IMR-90 (cell line): Measurements from ENCODE around the gene PIH1D1.

Source experiments
- BHLHE40 ChIP-seq: fragments of 150-350 bp; IDR thresholded peaks from 2 replicates; pipeline ENCODE4 v1.6.1; 2016; ENCODE audit warnings: mild to moderate bottlenecking, low read depth, low read length
- FOS ChIP-seq: fragments of 150-350 bp; IDR thresholded peaks from 2 replicates; pipeline ENCODE4 v1.6.1; 2016; ENCODE audit warnings: low read depth, low read length
- POLR2A ChIP-seq: IDR thresholded peaks from 2 replicates; pipeline ENCODE4 v1.6.1; 2012; ENCODE audit warnings: mild to moderate bottlenecking, low read depth, low read length
- RAD21 ChIP-seq: IDR thresholded peaks from 2 replicates; pipeline ENCODE4 v1.6.1; 2012; ENCODE audit warnings: low read length, improper control_type of control experiment
- RCOR1 ChIP-seq: IDR thresholded peaks from 2 replicates; pipeline ENCODE4 v1.6.1; 2012; ENCODE audit warnings: mild to moderate bottlenecking, low read length, improper control_type of control experiment; ENCODE audit not compliant: insufficient replicate concordance
- TF ChIP-seq, protein P1 (sequence below): conservative IDR thresholded peaks from 2 replicates; pipeline ENCODE4 v1.5.1; 2012; ENCODE audit warnings: mild to moderate bottlenecking, low read depth, low read length, improper control_type of control experiment

- TF ChIP-seq, protein P1, sequence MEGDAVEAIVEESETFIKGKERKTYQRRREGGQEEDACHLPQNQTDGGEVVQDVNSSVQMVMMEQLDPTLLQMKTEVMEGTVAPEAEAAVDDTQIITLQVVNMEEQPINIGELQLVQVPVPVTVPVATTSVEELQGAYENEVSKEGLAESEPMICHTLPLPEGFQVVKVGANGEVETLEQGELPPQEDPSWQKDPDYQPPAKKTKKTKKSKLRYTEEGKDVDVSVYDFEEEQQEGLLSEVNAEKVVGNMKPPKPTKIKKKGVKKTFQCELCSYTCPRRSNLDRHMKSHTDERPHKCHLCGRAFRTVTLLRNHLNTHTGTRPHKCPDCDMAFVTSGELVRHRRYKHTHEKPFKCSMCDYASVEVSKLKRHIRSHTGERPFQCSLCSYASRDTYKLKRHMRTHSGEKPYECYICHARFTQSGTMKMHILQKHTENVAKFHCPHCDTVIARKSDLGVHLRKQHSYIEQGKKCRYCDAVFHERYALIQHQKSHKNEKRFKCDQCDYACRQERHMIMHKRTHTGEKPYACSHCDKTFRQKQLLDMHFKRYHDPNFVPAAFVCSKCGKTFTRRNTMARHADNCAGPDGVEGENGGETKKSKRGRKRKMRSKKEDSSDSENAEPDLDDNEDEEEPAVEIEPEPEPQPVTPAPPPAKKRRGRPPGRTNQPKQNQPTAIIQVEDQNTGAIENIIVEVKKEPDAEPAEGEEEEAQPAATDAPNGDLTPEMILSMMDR, result no peak
- TF ChIP-seq POLR2A, result no peak
- no peak for TF ChIP-seq RAD21
- TF ChIP-seq BHLHE40, result no peak
- TF ChIP-seq FOS, result no peak
- TF ChIP-seq RCOR1, result no peak
These were observed 4.7 kb upstream of the PIH1D1 start for GRCh38 chr19:49456326-49456725.
